Progenitor cell of endocrine pancreas (in vitro differentiated cells): ENCODE results near the gene UCKL1. TPM values are rescaled to one million over a fixed set of nuclear protein-coding genes. Genes with fewer than 3 reads are reported as not detected.
"Not testable (repeated sequence)": the region's sequence is repeated elsewhere in the genome, so short reads cannot be mapped to it uniquely, and the experiment has no call there.

Experiments used
- DNase-seq: peaks from one replicate; pipeline ENCODE4 v3.0.0; 2021; ENCODE audit warnings: low spot score; ENCODE audit not compliant: unreplicated experiment
- H3K27ac Mint-ChIP-seq: 2 replicates; pipeline ENCODE4 v1.8.0; 2021; ENCODE audit warnings: mild to moderate bottlenecking, moderate library complexity, mixed read lengths
- H3K27me3 Mint-ChIP-seq: 2 replicates; pipeline ENCODE4 v1.8.0; 2021; ENCODE audit warnings: mixed read lengths
- H3K36me3 Mint-ChIP-seq: 2 replicates; pipeline ENCODE4 v1.8.0; 2022; ENCODE audit warnings: mixed read lengths; ENCODE audit not compliant: insufficient read depth
- H3K4me1 Mint-ChIP-seq: 2 replicates; pipeline ENCODE4 v1.8.0; 2021; ENCODE audit warnings: low read depth, mixed read lengths
- H3K4me3 Mint-ChIP-seq: 2 replicates; pipeline ENCODE4 v1.8.0; 2021; ENCODE audit warnings: low read depth, mild to moderate bottlenecking, moderate library complexity, mixed read lengths
- H3K9me3 Mint-ChIP-seq: 2 replicates; pipeline ENCODE4 v1.8.0; 2021; ENCODE audit warnings: low read depth, mixed read lengths
- CTCF ChIP-seq: fragments of 200-600 bp; sonication (generic); IDR thresholded peaks from one replicate; pipeline ENCODE4 v1.5.0; 2021; ENCODE audit warnings: antibody characterized with exemption, mild to moderate bottlenecking; ENCODE audit not compliant: unreplicated experiment
- total RNA-seq: library from RNA; stranded (reverse); gene quantifications from 2 replicates; pipeline ENCODE4 v1.2.1, GENCODE V29; 2021

UCKL1 gene
- total RNA-seq, 1 donor from 2014 or later: 79.2 TPM

GRCh38 chr20:63923651-63924050, 32.6 kb downstream of the UCKL1 start:
- no peak for DNase-seq
- Mint-ChIP-seq H3K27me3 (no peaks in the 10 kb centered on the region), H3K27ac (no peak overlapping the region)

GRCh38 chr20:63920226-63920625, 36.0 kb downstream of the UCKL1 start:
- Mint-ChIP-seq H3K27ac (no peak overlapping the region), H3K9me3 (peaks cover 4% of the 10 kb centered on the region), H3K4me3 (no peak overlapping the region), H3K36me3 (peaks cover 18% of the 10 kb centered on the region), H3K27me3 (no peaks in the 10 kb centered on the region), H3K4me1 (no peaks in the 10 kb centered on the region)
- TF ChIP-seq CTCF: no peak
- DNase-seq: no peak

More at GRCh38 chr20:63923651-63924050, 32.6 kb downstream of the UCKL1 start:
- Mint-ChIP-seq H3K4me3 (no peak overlapping the region), H3K36me3 (peaks cover 6% of the 10 kb centered on the region), H3K9me3 (no peaks in the 10 kb centered on the region), H3K4me1 (peaks cover 5% of the 10 kb centered on the region)
- no peak for TF ChIP-seq CTCF

GRCh38 chr20:63919130-63919529, 37.1 kb downstream of the UCKL1 start:
- H3K4me1 Mint-ChIP-seq: no peaks in the 10 kb centered on the region
- H3K27ac Mint-ChIP-seq: no peak overlapping the region
- H3K4me3 Mint-ChIP-seq: no peak overlapping the region
- DNase-seq: no peak
- TF ChIP-seq CTCF: no peak
- peaks cover 7% of the 10 kb centered on the region for H3K9me3 Mint-ChIP-seq
- no peaks in the 10 kb centered on the region for H3K27me3 Mint-ChIP-seq
- peaks cover 22% of the 10 kb centered on the region for H3K36me3 Mint-ChIP-seq

GRCh38 chr20:63917811-63918210, 38.4 kb downstream of the UCKL1 start:
- no peak for DNase-seq
- Mint-ChIP-seq H3K27me3 (no peaks in the 10 kb centered on the region), H3K4me1 (peaks cover 2% of the 10 kb centered on the region), H3K9me3 (peaks cover 7% of the 10 kb centered on the region), H3K27ac (no peak overlapping the region), H3K36me3 (peaks cover 20% of the 10 kb centered on the region), H3K4me3 (no peak overlapping the region)
- no peak for TF ChIP-seq CTCF

- not testable (repeated sequence) for H3K27ac Mint-ChIP-seq, DNase-seq
Measured at GRCh38 chr20:63916371-63916939, 39.8 kb downstream of the UCKL1 start.

GRCh38 chr20:63915471-63915870, 40.7 kb downstream of the UCKL1 start:
- Mint-ChIP-seq H3K27ac (no peak overlapping the region), H3K36me3 (peaks cover 20% of the 10 kb centered on the region), H3K9me3 (peaks cover 7% of the 10 kb centered on the region), H3K4me3 (no peak overlapping the region), H3K4me1 (peaks cover 7% of the 10 kb centered on the region), H3K27me3 (no peaks in the 10 kb centered on the region)
- TF ChIP-seq CTCF: no peak
- DNase-seq: no peak

More at GRCh38 chr20:63916371-63916939, 39.8 kb downstream of the UCKL1 start:
- H3K9me3 Mint-ChIP-seq, H3K4me1 Mint-ChIP-seq, H3K27me3 Mint-ChIP-seq, H3K4me3 Mint-ChIP-seq: not testable (repeated sequence)
- peaks cover 20% of the 10 kb centered on the region for H3K36me3 Mint-ChIP-seq
